Measurements from ENCODE around the gene SNX2.

The SNX2 gene

GRCh38 chr5:122780296-122780695 is 5.4 kb downstream of the SNX2 start:
- TF ChIP-seq POLR2A (IDR thresholded peaks at IDR 0.05; ENCODE audit: low read depth, low read length), result no peak
- no peak for FAIRE-seq

GRCh38 chr5:122781465-122781864 is 6.6 kb downstream of the SNX2 start:
- TF ChIP-seq POLR2A (IDR thresholded peaks at IDR 0.05; ENCODE audit: low read depth, low read length), result no peak
- no peak for FAIRE-seq
- DNase-seq (ENCODE audit: insufficient read length, low spot score), result no peak

More at GRCh38 chr5:122780296-122780695, 5.4 kb downstream of the SNX2 start:
- no peak for DNase-seq (ENCODE audit: insufficient read length, low spot score)

GRCh38 chr5:122785294-122785693 is 10.4 kb downstream of the SNX2 start:
- TF ChIP-seq POLR2A (IDR thresholded peaks at IDR 0.05; ENCODE audit: low read depth, low read length), result no peak
- FAIRE-seq, result no peak
- no peak for DNase-seq (ENCODE audit: insufficient read length, low spot score)

GRCh38 chr5:122788371-122788770 is 13.5 kb downstream of the SNX2 start:
- FAIRE-seq, result no peak
- TF ChIP-seq POLR2A (IDR thresholded peaks at IDR 0.05; ENCODE audit: low read depth, low read length), result no peak
- no peak for DNase-seq (ENCODE audit: insufficient read length, low spot score)

GRCh38 chr5:122788996-122789395 is 14.1 kb downstream of the SNX2 start:
- no peak for DNase-seq (ENCODE audit: insufficient read length, low spot score)
- FAIRE-seq, result no peak
- TF ChIP-seq POLR2A (IDR thresholded peaks at IDR 0.05; ENCODE audit: low read depth, low read length), result no peak

- no peak for TF ChIP-seq POLR2A (IDR thresholded peaks at IDR 0.05; ENCODE audit: low read depth, low read length)
- FAIRE-seq (no peak), DNase-seq (ENCODE audit: insufficient read length, low spot score) (no peak)
These were observed 14.7 kb downstream of the SNX2 start for GRCh38 chr5:122789461-122790171.

GRCh38 chr5:122790354-122791103 is 15.6 kb downstream of the SNX2 start:
- no peak for TF ChIP-seq POLR2A (IDR thresholded peaks at IDR 0.05; ENCODE audit: low read depth, low read length)
- no peak for DNase-seq (ENCODE audit: insufficient read length, low spot score)
- FAIRE-seq, result no peak

- no peak for DNase-seq (ENCODE audit: insufficient read length, low spot score)
- no peak for FAIRE-seq
- TF ChIP-seq POLR2A (IDR thresholded peaks at IDR 0.05; ENCODE audit: low read depth, low read length), result no peak
These were observed 30.6 kb downstream of the SNX2 start for GRCh38 chr5:122805481-122805880.

GRCh38 chr5:122810405-122810804 is 35.5 kb downstream of the SNX2 start:
- no peak for DNase-seq (ENCODE audit: insufficient read length, low spot score)
- no peak for TF ChIP-seq POLR2A (IDR thresholded peaks at IDR 0.05; ENCODE audit: low read depth, low read length)
- no peak for FAIRE-seq

- no peak for TF ChIP-seq POLR2A (IDR thresholded peaks at IDR 0.05; ENCODE audit: low read depth, low read length)
- no peak for FAIRE-seq
- no peak for DNase-seq (ENCODE audit: insufficient read length, low spot score)
These were observed 40.4 kb downstream of the SNX2 start for GRCh38 chr5:122815218-122815767.

- TF ChIP-seq POLR2A (IDR thresholded peaks at IDR 0.05; ENCODE audit: low read depth, low read length), result no peak
- FAIRE-seq (no peak), DNase-seq (ENCODE audit: insufficient read length, low spot score) (no peak)
These were observed 41.9 kb downstream of the SNX2 start for GRCh38 chr5:122816756-122817155.

GRCh38 chr5:122831984-122832383 is 57.1 kb downstream of the SNX2 start:
- no peak for TF ChIP-seq POLR2A (IDR thresholded peaks at IDR 0.05; ENCODE audit: low read depth, low read length)
- DNase-seq (ENCODE audit: insufficient read length, low spot score), result no peak
- FAIRE-seq, result no peak

GRCh38 chr5:122835681-122836080 is 60.8 kb downstream of the SNX2 start:
- no peak for TF ChIP-seq POLR2A (IDR thresholded peaks at IDR 0.05; ENCODE audit: low read depth, low read length)
- FAIRE-seq (peak; percentile 58), DNase-seq (ENCODE audit: insufficient read length, low spot score) (no peak)

GRCh38 chr5:122836947-122837346 is 62.1 kb downstream of the SNX2 start:
- TF ChIP-seq POLR2A (IDR thresholded peaks at IDR 0.05; ENCODE audit: low read depth, low read length), result no peak

GRCh38 chr5:122839731-122840130 is 64.9 kb downstream of the SNX2 start:
- DNase-seq (ENCODE audit: insufficient read length, low spot score) (no peak), FAIRE-seq (no peak)
- TF ChIP-seq POLR2A (IDR thresholded peaks at IDR 0.05; ENCODE audit: low read depth, low read length), result no peak

More at GRCh38 chr5:122836947-122837346, 62.1 kb downstream of the SNX2 start:
- DNase-seq (ENCODE audit: insufficient read length, low spot score), result no peak
- no peak for FAIRE-seq

Data from H54 (cell line).